H1 (cell line): ENCODE results near the gene ZNF30. TPM values are rescaled to one million over a fixed set of nuclear protein-coding genes. Genes with fewer than 3 reads are reported as not detected.

ENCODE experiments used
- CTCF ChIA-PET: fragments of 300-600 bp; sonication (Branson Sonifier 250); formaldehyde crosslinking; loops from one replicate; lab custom pipeline; 2021; ENCODE audit not compliant: partially characterized antibody; lab: Charles Lee
- POLR2A ChIA-PET: fragments of 300-600 bp; sonication (Branson Sonifier 250); formaldehyde crosslinking; loops from one replicate; lab custom pipeline; 2021; ENCODE audit warnings: inconsistent platforms; ENCODE audit not compliant: partially characterized antibody; lab: Charles Lee
- DNase-seq, 2 experiments: peaks; one replicate each; pipeline versions ENCODE4 v3.0.0 to v3.0.0-alpha.2; 2010 to 2022; ENCODE audit warnings: low spot score in 2 of 2, low read depth in 1 of 2, mixed read lengths in 1 of 2
- FAIRE-seq: peaks from 2 replicates; lab custom pipeline; 2011; peaks lifted over from hg19 to GRCh38; lab: Jason Lieb, UNC
- H2AFZ ChIP-seq: 2 replicates; pipeline ENCODE4 v1.8.1; 2012; ENCODE audit warnings: low read length, inconsistent platforms
- H2AK5ac ChIP-seq: 2 replicates; pipeline ENCODE4 v1.6.1; 2013; ENCODE audit warnings: low read depth, low read length
- H2BK120ac ChIP-seq: replicated peaks from 2 replicates; pipeline ENCODE3; 2013; ENCODE audit warnings: low read depth, low read length, inconsistent platforms
- H2BK12ac ChIP-seq: 2 replicates; pipeline ENCODE4 v1.6.1; 2013; ENCODE audit warnings: low read depth, low read length
- H2BK15ac ChIP-seq: 2 replicates; pipeline ENCODE4 v1.6.1; 2013; ENCODE audit warnings: low read length
- H2BK20ac ChIP-seq: 2 replicates; pipeline ENCODE4 v1.6.1; 2013; ENCODE audit warnings: low read length
- H2BK5ac ChIP-seq: 2 replicates; pipeline ENCODE4 v1.6.1; 2013; ENCODE audit warnings: low read depth, low read length
- H3K14ac ChIP-seq: 2 replicates; pipeline ENCODE4 v1.6.1; 2013; ENCODE audit warnings: inconsistent platforms; ENCODE audit not compliant: insufficient read length
- H3K18ac ChIP-seq: 2 replicates; pipeline ENCODE4 v1.6.1; 2013; ENCODE audit warnings: low read length; ENCODE audit errors: extremely low read depth
- H3K23ac ChIP-seq: 2 replicates; pipeline ENCODE4 v1.6.1; 2013; ENCODE audit warnings: inconsistent platforms; ENCODE audit not compliant: insufficient read length
- H3K23me2 ChIP-seq: 2 replicates; pipeline ENCODE4 v1.6.1; 2013; ENCODE audit warnings: low read depth, low read length
- H3K27ac ChIP-seq: 2 replicates; pipeline ENCODE4 v1.6.1; 2011; ENCODE audit warnings: low read depth, low read length, inconsistent platforms
- H3K27me3 ChIP-seq, 4 experiments: replicated peaks in 1 of 4; 1 replicate in 1 of 4; 2 replicates in 3 of 4; pipeline versions ENCODE4 v1.6.1 to v1.8.1; 2011 to 2013; ENCODE audit warnings: low read length in 3 of 4, mild to moderate bottlenecking in 3 of 4, inconsistent platforms in 2 of 4, mixed read lengths in 2 of 4, moderate library complexity in 1 of 4; ENCODE audit not compliant: control insufficient read depth in 3 of 4, insufficient read depth in 3 of 4; ENCODE audit errors: extremely low read depth in 1 of 4
- H3K36me3 ChIP-seq, 4 experiments: 2 replicates each; pipeline versions ENCODE4 v1.6.1 to v1.8.1; 2011 to 2013; ENCODE audit warnings: mild to moderate bottlenecking in 4 of 4, low read length in 3 of 4, moderate library complexity in 2 of 4, control low read depth in 1 of 4, inconsistent platforms in 1 of 4; ENCODE audit not compliant: insufficient read depth in 4 of 4, control insufficient read depth in 2 of 4
- H3K4ac ChIP-seq: replicated peaks from 2 replicates; pipeline ENCODE3; 2013; ENCODE audit warnings: low read length, low read depth, mixed read lengths, inconsistent platforms; ENCODE audit not compliant: insufficient read length
- H3K4me1 ChIP-seq, 4 experiments: replicated peaks in 1 of 4; 1 replicate in 1 of 4; 2 replicates in 3 of 4; pipeline versions ENCODE4 v1.6.1 to v1.8.1; 2011 to 2013; ENCODE audit warnings: low read length in 3 of 4, inconsistent platforms in 2 of 4, mixed read lengths in 1 of 4; ENCODE audit not compliant: insufficient read depth in 4 of 4, control insufficient read depth in 3 of 4
- H3K4me2 ChIP-seq, 2 experiments: 2 replicates each; pipeline versions ENCODE4 v1.6.1 to v1.8.1; 2011 to 2013; ENCODE audit warnings: low read depth in 2 of 2, low read length in 2 of 2, control low read depth in 1 of 2, inconsistent platforms in 1 of 2, mild to moderate bottlenecking in 1 of 2; ENCODE audit not compliant: insufficient read depth in 1 of 2
- H3K4me3 ChIP-seq, 4 experiments: fragments of 200-600, 300-600 bp in 1 of 4; sonication (generic), shearing (Covaris generic), sonication (Bioruptor Twin) in 1 of 4; 2 replicates each; pipeline versions ENCODE4 v1.5.1 to v1.8.1; 2011 to 2016; ENCODE audit warnings: low read length in 4 of 4, low read depth in 3 of 4, control low read depth in 2 of 4, inconsistent platforms in 2 of 4, mild to moderate bottlenecking in 2 of 4, mixed read lengths in 1 of 4, moderate library complexity in 1 of 4; ENCODE audit not compliant: insufficient read depth in 2 of 4; ENCODE audit errors: extremely low read depth in 1 of 4
- H3K56ac ChIP-seq: replicated peaks from 2 replicates; pipeline ENCODE3; 2013; ENCODE audit warnings: low read depth, mild to moderate bottlenecking, mixed read lengths, low read length, inconsistent platforms; ENCODE audit not compliant: insufficient read length
- H3K79me1 ChIP-seq: 2 replicates; pipeline ENCODE4 v1.6.1; 2013; ENCODE audit warnings: low read depth, low read length, control low read depth
- H3K79me2 ChIP-seq, 2 experiments: 2 replicates each; pipeline versions ENCODE4 v1.6.1 to v1.8.1; 2012 to 2013; ENCODE audit warnings: low read length in 2 of 2, mild to moderate bottlenecking in 2 of 2, inconsistent platforms in 1 of 2; ENCODE audit not compliant: insufficient read depth in 2 of 2, control insufficient read depth in 1 of 2
- H3K9ac ChIP-seq, 4 experiments: replicated peaks in 1 of 4; 1 replicate in 1 of 4; 2 replicates in 3 of 4; pipeline versions ENCODE4 v1.6.1 to v1.8.1; 2011 to 2013; ENCODE audit warnings: low read depth in 3 of 4, low read length in 3 of 4, control low read depth in 2 of 4, mild to moderate bottlenecking in 2 of 4, moderate library complexity in 2 of 4, inconsistent platforms in 1 of 4; ENCODE audit errors: extremely low read depth in 1 of 4
- H3K9me3 ChIP-seq, 2 experiments: 2 replicates each; pipeline versions ENCODE4 v1.6.1 to v1.8.1; 2012 to 2013; ENCODE audit warnings: mild to moderate bottlenecking in 2 of 2, moderate library complexity in 2 of 2, control low read depth in 1 of 2, inconsistent platforms in 1 of 2, low read depth in 1 of 2, low read length in 1 of 2, mixed read lengths in 1 of 2; ENCODE audit not compliant: insufficient read depth in 2 of 2
- H4K20me1 ChIP-seq, 2 experiments: replicated peaks in 1 of 2; 2 replicates each; pipeline versions ENCODE3 to v1.8.1; 2011 to 2013; ENCODE audit warnings: inconsistent platforms in 2 of 2, low read length in 2 of 2, mild to moderate bottlenecking in 1 of 2; ENCODE audit not compliant: insufficient read depth in 2 of 2, control insufficient read depth in 1 of 2
- H4K5ac ChIP-seq: 2 replicates; pipeline ENCODE4 v1.6.1; 2013; ENCODE audit warnings: low read length, low read depth, mixed read lengths, inconsistent platforms; ENCODE audit not compliant: insufficient read length
- H4K8ac ChIP-seq: 2 replicates; pipeline ENCODE4 v1.8.0; 2013; ENCODE audit warnings: mild to moderate bottlenecking, moderate library complexity, low read length, inconsistent platforms; ENCODE audit not compliant: insufficient read depth; ENCODE audit errors: extremely low read depth
- H4K91ac ChIP-seq: replicated peaks from 2 replicates; pipeline ENCODE3; 2013; ENCODE audit warnings: low read length, mixed read lengths, inconsistent platforms; ENCODE audit not compliant: insufficient read length
- BACH1 ChIP-seq: IDR thresholded peaks from 2 replicates; pipeline ENCODE4 v1.6.1; 2012; ENCODE audit warnings: low read length, improper control_type of control experiment
- PHF8 ChIP-seq: fragments of 200-600 bp; sonication (generic); conservative IDR thresholded peaks from 2 replicates; pipeline ENCODE4 v1.7.1; 2012; ENCODE audit warnings: low read depth, mild to moderate bottlenecking, inconsistent platforms, low read length, moderate library complexity
- POLR2A ChIP-seq, 2 experiments: IDR thresholded peaks; 1 replicate in 1 of 2; 2 replicates in 1 of 2; pipeline ENCODE4 v1.6.1; 2011; ENCODE audit warnings: low read depth in 2 of 2, low read length in 2 of 2, mild to moderate bottlenecking in 2 of 2; ENCODE audit errors: control extremely low read depth in 1 of 2
- POU5F1 ChIP-seq: IDR thresholded peaks from 2 replicates; pipeline ENCODE4 v1.6.1; 2011; ENCODE audit warnings: low read depth, mild to moderate bottlenecking, low read length, moderate library complexity
- SIN3A ChIP-seq, 2 experiments: IDR thresholded peaks in 1 of 2; conservative IDR thresholded peaks in 1 of 2; 2 replicates each; pipeline ENCODE4 v1.6.1; 2011 to 2012; ENCODE audit warnings: low read length in 2 of 2, improper control_type of control experiment in 1 of 2, low read depth in 1 of 2, mild to moderate bottlenecking in 1 of 2
- TAF1 ChIP-seq: IDR thresholded peaks from 2 replicates; pipeline ENCODE4 v1.6.1; 2011; ENCODE audit warnings: mild to moderate bottlenecking, low read depth, low read length
- TAF7 ChIP-seq: optimal IDR thresholded peaks from 2 replicates; pipeline ENCODE3; 2011; ENCODE audit warnings: low read depth, mild to moderate bottlenecking, inconsistent platforms, low read length, moderate library complexity, borderline replicate concordance
- WGBS, 2 experiments: shearing (Covaris generic) in 1 of 2; methylation state at CpG; one replicate each; pipeline versions ENCODE4 v1.1.6 to v1.1.7; 2013 to 2015; ENCODE audit warnings: low lambda C conversion rate in 2 of 2, mixed read lengths in 2 of 2, inconsistent platforms in 1 of 2, low coverage in 1 of 2, missing lambda C conversion rate in 1 of 2; ENCODE audit not compliant: insufficient replicate concordance in 2 of 2, insufficient coverage in 1 of 2, insufficient read length in 1 of 2; ENCODE audit errors: extremely low coverage in 1 of 2, missing lambda C conversion rate in 1 of 2; 5-methylcytosine and 5-hydroxymethylcytosine counted together
- polyA plus RNA-seq, 7 experiments: library from polyadenylated mRNA; depleted of rRNA in 3 of 7; stranded (reverse) in 5 of 7; unstranded in 2 of 7; fragments of >200 nt in 5 of 7; fragments of 200-250 nt in 2 of 7; gene quantifications; 1 replicate in 5 of 7; 2 replicates in 1 of 7; 4 replicates in 1 of 7; pipeline versions ENCODE4 v1.2.1 to v1.2.3, GENCODE V29; 2011 to 2013; ENCODE audit warnings: missing spikeins in 2 of 7, mixed read lengths in 2 of 7
- total RNA-seq: library from RNA; stranded (reverse); fragmentation: NEBNext Ultra II Directional; extraction: Animal tissue kit (Norgen Biotek cat#: 25700); gene quantifications from 2 replicates; pipeline ENCODE4 v1.2.1, GENCODE V29; 2021
- TF ChIP-seq, protein P1 (sequence below): IDR thresholded peaks from 2 replicates; pipeline ENCODE4 v1.6.1; 2012; ENCODE audit warnings: inconsistent platforms
- TF ChIP-seq, protein P2 (sequence below): IDR thresholded peaks from 2 replicates; pipeline ENCODE4 v1.6.1; 2012; ENCODE audit warnings: inconsistent platforms

ZNF30 gene
- total and polyA plus RNA-seq, 2 of the 8 experiments (the other 6 are each of a cell fraction or from before 2014, with no cell fraction given), result 2.0 to 4.7 TPM

DNA sequence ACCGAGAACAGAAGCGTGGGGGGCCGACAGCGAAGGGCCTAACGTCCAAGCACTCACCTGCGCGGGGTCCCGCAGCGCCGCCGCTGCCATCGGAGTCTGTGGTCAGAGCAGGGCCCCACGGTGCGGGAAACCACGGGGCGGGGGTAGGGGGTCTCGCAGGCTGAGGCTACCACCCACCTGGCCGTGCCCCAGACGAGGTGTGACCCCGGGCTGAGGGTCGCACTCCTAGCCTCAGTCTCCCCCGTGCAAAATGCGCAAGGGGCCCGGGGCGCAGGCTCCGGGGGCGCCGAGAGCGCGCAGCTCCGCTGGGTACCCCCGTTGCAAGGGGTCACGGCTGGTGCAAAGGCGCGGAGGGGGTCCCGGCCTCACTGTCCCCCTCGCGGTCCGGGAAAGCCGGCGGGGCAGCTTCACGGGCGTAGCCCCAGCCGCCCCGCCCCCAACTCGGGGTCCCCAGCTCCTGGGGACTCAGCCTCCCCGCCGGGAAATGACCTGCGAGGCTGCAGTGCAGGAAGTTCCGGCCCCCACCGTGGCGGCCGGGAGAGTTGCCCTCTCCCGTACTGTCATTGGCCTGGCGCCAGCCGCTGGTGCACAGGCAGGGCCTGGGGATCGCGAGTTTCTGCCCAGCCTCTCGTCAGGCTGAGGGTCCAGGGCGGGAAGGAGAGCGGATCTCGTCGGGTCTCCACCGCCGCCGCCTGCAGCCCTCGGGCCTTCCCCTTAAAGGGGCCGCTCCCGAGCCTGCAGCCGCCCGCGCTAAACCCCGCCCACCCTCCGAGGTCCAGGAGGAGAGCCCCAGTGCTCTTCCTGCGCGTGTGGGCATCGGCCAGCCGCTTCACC, 37.1 kb downstream of the ZNF30 start, which contains the start of gene ZNF792:
ZNF792 (minus strand) TSS at position 657 of the 834 bp plus-strand sequence; CDS start at position 90, 567 bp downstream.
- Histone ChIP-seq H3K9me3 (peaks cover 16 to 25% of the 10 kb centered on the region in 2 experiments), H2BK20ac (peak within 1 kb of the TSS; percentile 48; the same call in 1 of the 2 replicates), H3K27me3 (peaks cover 0 to 11% (median 5%) of the 10 kb centered on the region in 4 experiments; a peak in 4 of 7 replicates), H3K18ac (peak within 1 kb of the TSS; percentile 32; the same call in 1 of the 2 replicates), H2BK12ac (peak within 1 kb of the TSS; percentile 60; the same call in 1 of the 2 replicates), H2AFZ (no peak within 1 kb of the TSS), H4K91ac (peak within 1 kb of the TSS; percentile 62), H3K56ac (peak within 1 kb of the TSS; percentile 48), H3K4me3 (peak within 1 kb of the TSS; percentile 70 to 96 (median 74)), H3K27ac (no peak within 1 kb of the TSS), H2BK15ac (no peak within 1 kb of the TSS), H3K4me1 (peaks cover 0 to 13% (median 5%) of the 10 kb centered on the region in 4 experiments; a peak in 3 of 7 replicates), H4K5ac (peak within 1 kb of the TSS; percentile 33), H3K14ac (no peak within 1 kb of the TSS), H3K36me3 (peaks cover 4 to 14% (median 8%) of the 10 kb centered on the region in 4 experiments; a peak in 7 of 8 replicates), H3K4ac (peak within 1 kb of the TSS; percentile 87), H2AK5ac (no peak within 1 kb of the TSS; the same call in 1 of the 2 replicates), H3K23me2 (peaks cover 5% of the 10 kb centered on the region; the same call in 1 of the 2 replicates), H3K4me2 (peak within 1 kb of the TSS; percentile 79), H2BK120ac (no peak within 1 kb of the TSS), H3K23ac (no peak within 1 kb of the TSS), H4K20me1 (peaks cover 0 to 3% of the 10 kb centered on the region in 2 experiments), H2BK5ac (0 out of 2 replicates have a peak within 1 kb of the TSS, but pooled peaks have one; percentile 24), H3K79me2 (peaks cover 0 to 16% of the 10 kb centered on the region in 2 experiments; a peak in 2 of 4 replicates), H3K9ac (peak within 1 kb of the TSS in 3 of 4 experiments; percentile 16 to 65 (median 34); a peak in 4 of 7 replicates), H3K79me1 (peaks cover 9% of the 10 kb centered on the region), H4K8ac (peak within 1 kb of the TSS; percentile 87)
- CTCF ChIA-PET, result interaction anchor here (0.8 to 1.2 kb wide), 4 partner anchors 67 to 155 kb away, joined by 3 to 6 read pairs (median 4); no protein-coding TSS in a partner anchor
- WGBS, 2 experiments, result 3% methylated on average over 54 of the region's 78 CpGs; no CpG with 5 or more reads in 1 of the 2 experiments
- FAIRE-seq (no peak), DNase-seq (peak; percentile 7 to 86)
- POLR2A ChIA-PET, result interaction anchor here (0.6 to 1.8 kb wide), 9 partner anchors 8 to 601 kb away, joined by 3 to 7 read pairs (median 3); partner anchors contain the start of gene ZNF30
- TF ChIP-seq POLR2A (IDR thresholded peaks at IDR 0.05; ENCODE audit: control extremely low read depth in 1 of 2, low read depth in 2 of 2, low read length in 2 of 2), result 0 out of 3 replicates have a peak, but pooled peaks of 1 of the 2 experiments have one; percentile 43
- no peak for TF ChIP-seq TAF7
- peak; percentile 38; the same call in 1 of the 2 replicates for TF ChIP-seq TAF1
- TF ChIP-seq SIN3A (conservative IDR thresholded peaks at IDR 0.05 in 1 of 2, IDR thresholded peaks at IDR 0.05 in 1 of 2; ENCODE audit: low read depth in 1 of 2, low read length in 2 of 2), result peak in 1 of 2 experiments; percentile 65; a peak in 2 of 4 replicates
- no peak for TF ChIP-seq POU5F1
- peak; percentile 50; the same call in 1 of the 2 replicates for TF ChIP-seq PHF8
- no peak for TF ChIP-seq BACH1
- TF ChIP-seq, protein P1, sequence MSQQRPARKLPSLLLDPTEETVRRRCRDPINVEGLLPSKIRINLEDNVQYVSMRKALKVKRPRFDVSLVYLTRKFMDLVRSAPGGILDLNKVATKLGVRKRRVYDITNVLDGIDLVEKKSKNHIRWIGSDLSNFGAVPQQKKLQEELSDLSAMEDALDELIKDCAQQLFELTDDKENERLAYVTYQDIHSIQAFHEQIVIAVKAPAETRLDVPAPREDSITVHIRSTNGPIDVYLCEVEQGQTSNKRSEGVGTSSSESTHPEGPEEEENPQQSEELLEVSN, result peak; percentile 74
- TF ChIP-seq, protein P2, sequence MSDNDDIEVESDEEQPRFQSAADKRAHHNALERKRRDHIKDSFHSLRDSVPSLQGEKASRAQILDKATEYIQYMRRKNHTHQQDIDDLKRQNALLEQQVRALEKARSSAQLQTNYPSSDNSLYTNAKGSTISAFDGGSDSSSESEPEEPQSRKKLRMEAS, result peak; percentile 33
